Measurements from ENCODE around the gene NAV1. TPM values are rescaled to one million over a fixed set of nuclear protein-coding genes. Genes with fewer than 3 reads are reported as not detected.
"Not testable (repeated sequence)": the region's sequence is repeated elsewhere in the genome, so short reads cannot be mapped to it uniquely, and the experiment has no call there.

The NAV1 gene
- polyA plus RNA-seq, 1 donor from 2014 or later = 1.3 TPM

GRCh38 chr1:201509601-201510374 lies 29.1 kb upstream of the NAV1 start:
- peaks cover 19 to 41% (median 28%) of the 10 kb centered on the region in 3 donors for H3K4me1 Mint-ChIP-seq
- H3K27ac Mint-ChIP-seq = peak overlapping the region in 1 of 3 donors; percentile 63

GRCh38 chr1:201510734-201511133 lies 28.2 kb upstream of the NAV1 start:
- no peaks in the 10 kb centered on the region for H3K9me3 Mint-ChIP-seq
- H3K4me1 Mint-ChIP-seq = peaks cover 17 to 35% (median 21%) of the 10 kb centered on the region in 3 donors
- peak overlapping the region in 2 of 4 donors; percentile 21 to 74 for H3K4me3 Mint-ChIP-seq
- H3K27ac Mint-ChIP-seq = no peak overlapping the region
- H3K36me3 Mint-ChIP-seq = no peaks in the 10 kb centered on the region
- H3K27me3 Mint-ChIP-seq = no peaks in the 10 kb centered on the region

More at GRCh38 chr1:201509601-201510374, 29.1 kb upstream of the NAV1 start:
- Mint-ChIP-seq H3K27me3 (no peaks in the 10 kb centered on the region), H3K9me3 (no peaks in the 10 kb centered on the region), H3K4me3 (peak overlapping the region in 3 of 4 donors; percentile 10 to 76 (median 38)), H3K36me3 (no peaks in the 10 kb centered on the region)

- Mint-ChIP-seq H3K27me3 (no peaks in the 10 kb centered on the region), H3K36me3 (no peaks in the 10 kb centered on the region), H3K4me3 (peak overlapping the region in 1 of 4 donors; percentile 49), H3K9me3 (no peaks in the 10 kb centered on the region), H3K27ac (peak overlapping the region in 1 of 3 donors; percentile 9), H3K4me1 (peaks cover 13 to 27% (median 14%) of the 10 kb centered on the region in 3 donors)
Observed at GRCh38 chr1:201511396-201511940, 27.5 kb upstream of the NAV1 start.

- H3K27ac Mint-ChIP-seq = peak overlapping the region in 2 of 3 donors; percentile 9
- no peaks in the 10 kb centered on the region for H3K27me3 Mint-ChIP-seq
- peaks cover 12 to 26% (median 13%) of the 10 kb centered on the region in 3 donors for H3K4me1 Mint-ChIP-seq
- peak overlapping the region in 1 of 4 donors; percentile 74 for H3K4me3 Mint-ChIP-seq
- no peaks in the 10 kb centered on the region for H3K9me3 Mint-ChIP-seq
- no peaks in the 10 kb centered on the region for H3K36me3 Mint-ChIP-seq
Observed at GRCh38 chr1:201511941-201512539, 26.9 kb upstream of the NAV1 start.

GRCh38 chr1:201513498-201514243 lies 25.3 kb upstream of the NAV1 start:
- Mint-ChIP-seq H3K4me3 (peak overlapping the region in 1 of 4 donors; percentile 34), H3K27ac (no peak overlapping the region), H3K9me3 (no peaks in the 10 kb centered on the region), H3K27me3 (no peaks in the 10 kb centered on the region), H3K4me1 (peaks cover 9 to 21% (median 13%) of the 10 kb centered on the region in 3 donors), H3K36me3 (peaks cover 3% of the 10 kb centered on the region)

- peaks cover 3% of the 10 kb centered on the region for H3K36me3 Mint-ChIP-seq
- no peaks in the 10 kb centered on the region for H3K9me3 Mint-ChIP-seq
- no peaks in the 10 kb centered on the region for H3K27me3 Mint-ChIP-seq
- no peak overlapping the region for H3K4me3 Mint-ChIP-seq
- H3K27ac Mint-ChIP-seq = peak overlapping the region in 1 of 3 donors; percentile 23
- peaks cover 7 to 16% (median 13%) of the 10 kb centered on the region in 3 donors for H3K4me1 Mint-ChIP-seq
Observed at GRCh38 chr1:201514466-201514865, 24.5 kb upstream of the NAV1 start.

- Mint-ChIP-seq H3K27me3 (no peaks in the 10 kb centered on the region), H3K27ac (peak overlapping the region in 1 of 3 donors; percentile 23), H3K36me3 (peaks cover 3% of the 10 kb centered on the region), H3K4me3 (no peak overlapping the region), H3K9me3 (no peaks in the 10 kb centered on the region), H3K4me1 (peaks cover 7 to 15% (median 13%) of the 10 kb centered on the region in 3 donors)
Observed at GRCh38 chr1:201515062-201515750, 23.7 kb upstream of the NAV1 start.

- no peak overlapping the region for H3K4me3 Mint-ChIP-seq
- peaks cover 7% of the 10 kb centered on the region for H3K36me3 Mint-ChIP-seq
- no peak overlapping the region for H3K27ac Mint-ChIP-seq
- H3K4me1 Mint-ChIP-seq = peaks cover 7 to 13% (median 12%) of the 10 kb centered on the region in 3 donors
- H3K9me3 Mint-ChIP-seq = no peaks in the 10 kb centered on the region
- H3K27me3 Mint-ChIP-seq = no peaks in the 10 kb centered on the region
Observed at GRCh38 chr1:201515895-201516294, 23.0 kb upstream of the NAV1 start.

GRCh38 chr1:201516511-201517127 lies 22.3 kb upstream of the NAV1 start:
- no peaks in the 10 kb centered on the region for H3K27me3 Mint-ChIP-seq
- no peaks in the 10 kb centered on the region for H3K9me3 Mint-ChIP-seq
- no peak overlapping the region for H3K4me3 Mint-ChIP-seq
- peaks cover 7% of the 10 kb centered on the region for H3K36me3 Mint-ChIP-seq
- no peak overlapping the region for H3K27ac Mint-ChIP-seq
- peaks cover 7 to 10% (median 8%) of the 10 kb centered on the region in 3 donors for H3K4me1 Mint-ChIP-seq

- peaks cover 9% of the 10 kb centered on the region for H3K36me3 Mint-ChIP-seq
- no peaks in the 10 kb centered on the region for H3K27me3 Mint-ChIP-seq
- H3K4me1 Mint-ChIP-seq = peaks cover 2 to 5% (median 4%) of the 10 kb centered on the region in 3 donors
- peaks cover 0 to 3% (median 0%) of the 10 kb centered on the region in 3 donors for H3K9me3 Mint-ChIP-seq
- no peak overlapping the region for H3K27ac Mint-ChIP-seq
- H3K4me3 Mint-ChIP-seq = no peak overlapping the region
Observed at GRCh38 chr1:201517631-201518030, 21.3 kb upstream of the NAV1 start.

GRCh38 chr1:201518071-201518470 lies 20.9 kb upstream of the NAV1 start:
- peaks cover 9% of the 10 kb centered on the region for H3K36me3 Mint-ChIP-seq
- H3K4me1 Mint-ChIP-seq = peaks cover 0 to 1% (median under 1%) of the 10 kb centered on the region in 3 donors

GRCh38 chr1:201520046-201520575 lies 18.8 kb upstream of the NAV1 start:
- not testable (repeated sequence) for H3K4me1 Mint-ChIP-seq, H3K27ac Mint-ChIP-seq
- H3K36me3 Mint-ChIP-seq = peaks cover 16% of the 10 kb centered on the region

More at GRCh38 chr1:201518071-201518470, 20.9 kb upstream of the NAV1 start:
- H3K9me3 Mint-ChIP-seq = peaks cover 0 to 3% (median 0%) of the 10 kb centered on the region in 3 donors
- no peaks in the 10 kb centered on the region for H3K27me3 Mint-ChIP-seq
- no peak overlapping the region for H3K27ac Mint-ChIP-seq
- no peak overlapping the region for H3K4me3 Mint-ChIP-seq

GRCh38 chr1:201525193-201525778 lies 13.6 kb upstream of the NAV1 start:
- Mint-ChIP-seq H3K27me3 (no peaks in the 10 kb centered on the region), H3K9me3 (peaks cover 0 to 4% (median 0%) of the 10 kb centered on the region in 3 donors), H3K27ac (no peak overlapping the region), H3K36me3 (peaks cover 25% of the 10 kb centered on the region), H3K4me1 (no peaks in the 10 kb centered on the region), H3K4me3 (no peak overlapping the region)

More at GRCh38 chr1:201520046-201520575, 18.8 kb upstream of the NAV1 start:
- H3K27me3 Mint-ChIP-seq, H3K4me3 Mint-ChIP-seq, H3K9me3 Mint-ChIP-seq: not testable (repeated sequence)
